GM23248 (cell line): ENCODE data around the gene JMJD1C. TPM values are rescaled to one million over a fixed set of nuclear protein-coding genes. Genes with fewer than 3 reads are reported as not detected.

Source experiments
- DNase-seq: peaks from one replicate; pipeline ENCODE4 v3.0.0-alpha.2; 2015
- H2AFZ ChIP-seq: fragments of 200-600 bp; sonication (generic); 2 replicates; pipeline ENCODE4 v1.6.1; 2016; ENCODE audit warnings: antibody characterized with exemption
- H3F3A ChIP-seq: fragments of 200-600 bp; sonication (generic); 2 replicates; pipeline ENCODE4 v1.6.1; 2016; ENCODE audit warnings: mild to moderate bottlenecking, antibody characterized with exemption, mixed run types; ENCODE audit not compliant: insufficient read depth
- H3K27ac ChIP-seq: fragments of 200-600 bp; sonication (generic); 2 replicates; pipeline ENCODE4 v1.5.1; 2016; ENCODE audit warnings: mild to moderate bottlenecking
- H3K27me3 ChIP-seq: fragments of 200-600 bp; sonication (generic); replicated peaks from 2 replicates; pipeline ENCODE4 v1.6.1; 2016; ENCODE audit warnings: mild to moderate bottlenecking; ENCODE audit not compliant: insufficient read depth
- H3K36me3 ChIP-seq: fragments of 200-600 bp; sonication (generic); 2 replicates; pipeline ENCODE4 v1.6.1; 2016; ENCODE audit warnings: low read depth, mild to moderate bottlenecking
- H3K4me1 ChIP-seq: fragments of 200-600 bp; sonication (generic); 2 replicates; pipeline ENCODE4 v1.6.1; 2016; ENCODE audit warnings: mild to moderate bottlenecking; ENCODE audit not compliant: insufficient read depth
- H3K4me2 ChIP-seq: fragments of 200-600 bp; sonication (generic); one replicate; pipeline ENCODE4 v1.6.1; 2016; ENCODE audit warnings: mild to moderate bottlenecking; ENCODE audit not compliant: unreplicated experiment
- H3K4me3 ChIP-seq: fragments of 200-600 bp; sonication (generic); 2 replicates; pipeline ENCODE4 v1.5.1; 2016; ENCODE audit warnings: mild to moderate bottlenecking
- H3K79me2 ChIP-seq: fragments of 200-600 bp; sonication (generic); 2 replicates; pipeline ENCODE4 v1.6.1; 2016; ENCODE audit warnings: mild to moderate bottlenecking; ENCODE audit not compliant: insufficient read depth
- H3K9ac ChIP-seq: fragments of 200-600 bp; sonication (generic); 2 replicates; pipeline ENCODE4 v1.6.1; 2016; ENCODE audit warnings: mild to moderate bottlenecking
- H3K9me2 ChIP-seq: fragments of 200-600 bp; sonication (generic); 2 replicates; pipeline ENCODE4 v1.6.1; 2016; ENCODE audit warnings: mixed run types, mild to moderate bottlenecking, moderate library complexity; ENCODE audit not compliant: insufficient read depth
- H3K9me3 ChIP-seq: fragments of 200-600 bp; sonication (generic); one replicate; pipeline ENCODE4 v1.6.1; 2017; ENCODE audit warnings: low read depth
- H4K20me1 ChIP-seq: fragments of 200-600 bp; sonication (generic); 2 replicates; pipeline ENCODE4 v1.6.0; 2016; ENCODE audit not compliant: insufficient read depth
- EZH2 ChIP-seq: fragments of 200-600 bp; sonication (generic); IDR thresholded peaks from 2 replicates; pipeline ENCODE4 v1.6.1; 2018; ENCODE audit warnings: antibody characterized with exemption, mild to moderate bottlenecking; ENCODE audit not compliant: insufficient read depth, poor library complexity, severe bottlenecking
- EZH2phosphoT487 ChIP-seq: fragments of 200-600 bp; sonication (generic); IDR thresholded peaks from 2 replicates; pipeline ENCODE4 v1.6.1; 2018; ENCODE audit warnings: antibody characterized with exemption, moderate library complexity, mild to moderate bottlenecking, low read depth; ENCODE audit not compliant: insufficient read depth
- WGBS, 2 experiments: methylation state at CpG; one replicate each; pipeline ENCODE4 v1.1.6; 2015 to 2017; ENCODE audit warnings: low lambda C conversion rate in 2 of 2, low coverage in 1 of 2; ENCODE audit errors: missing lambda C conversion rate in 2 of 2; 5-methylcytosine and 5-hydroxymethylcytosine counted together
- in situ Hi-C: fragments of 300-500 bp; cut with MboI; formaldehyde crosslinking; loops from 2 replicates; pipeline ENCODE4 v1.15.0; 2020
- polyA plus RNA-seq: library from polyadenylated mRNA; unstranded; fragments of >200 nt; fragmentation: Nextera tagmentation; extraction: Ambion mirVana; gene quantifications from 2 replicates; pipeline ENCODE4 v1.2.1, GENCODE V29; 2016
- total RNA-seq: library from RNA; depleted of rRNA; stranded (reverse); fragments of >200 nt; shearing (Covaris generic); gene quantifications from 2 replicates; pipeline ENCODE4 v1.2.3, GENCODE V29; 2014

Gene JMJD1C
- total and polyA plus RNA-seq, 2 experiments from 2014 or later = 34.6 to 74.3 TPM

DNA sequence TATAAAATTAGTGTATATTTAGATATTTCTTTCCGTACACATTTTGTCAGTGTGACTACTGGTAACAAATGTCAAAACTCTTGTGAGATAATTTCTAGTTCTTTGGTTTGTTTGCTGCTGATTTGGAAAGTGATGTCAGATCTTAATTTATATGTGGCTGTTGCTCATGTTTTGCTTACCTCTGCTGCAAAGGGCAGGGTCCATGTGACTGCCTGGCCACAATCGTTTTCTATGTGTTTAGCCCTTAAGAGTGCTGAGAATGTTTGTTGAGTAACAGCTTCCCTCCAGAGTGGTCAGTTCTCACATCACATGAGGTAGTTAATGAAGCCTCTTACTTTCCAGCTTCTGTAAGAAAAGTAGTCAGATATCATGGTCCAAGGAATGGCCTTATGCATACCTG lies 328.5 kb downstream of the JMJD1C start:
- H4K20me1 ChIP-seq = peaks cover 25% of the 10 kb centered on the region
- no peak overlapping the region for H3K4me3 ChIP-seq
- H3K9me2 ChIP-seq = no peaks in the 10 kb centered on the region
- peaks cover 91% of the 10 kb centered on the region for H3K79me2 ChIP-seq
- H3K9ac ChIP-seq = no peak overlapping the region
- peak; percentile 58 for DNase-seq
- TF ChIP-seq EZH2 (no peak), EZH2phosphoT487 (no peak)
- in situ Hi-C loops = loop anchor here (25.0 kb wide), 1 partner anchor 875 kb away; the partner anchor contains the start of gene RTKN2
- peaks cover 10% of the 10 kb centered on the region; the same call in 1 of the 2 replicates for H3F3A ChIP-seq
- no peak overlapping the region; the same call in 1 of the 2 replicates for H3K27ac ChIP-seq
- H2AFZ ChIP-seq = no peak overlapping the region
- H3K9me3 ChIP-seq = no peaks in the 10 kb centered on the region
- 0 out of 2 replicates have a peak, but pooled peaks cover 3% of the 10 kb centered on the region for H3K36me3 ChIP-seq
- H3K4me1 ChIP-seq = peaks cover 25% of the 10 kb centered on the region
- H3K4me2 ChIP-seq = no peak overlapping the region
- WGBS, 2 experiments = 71 to 87% methylated on average over 2 of the region's 2 CpGs
- no peaks in the 10 kb centered on the region for H3K27me3 ChIP-seq

DNA sequence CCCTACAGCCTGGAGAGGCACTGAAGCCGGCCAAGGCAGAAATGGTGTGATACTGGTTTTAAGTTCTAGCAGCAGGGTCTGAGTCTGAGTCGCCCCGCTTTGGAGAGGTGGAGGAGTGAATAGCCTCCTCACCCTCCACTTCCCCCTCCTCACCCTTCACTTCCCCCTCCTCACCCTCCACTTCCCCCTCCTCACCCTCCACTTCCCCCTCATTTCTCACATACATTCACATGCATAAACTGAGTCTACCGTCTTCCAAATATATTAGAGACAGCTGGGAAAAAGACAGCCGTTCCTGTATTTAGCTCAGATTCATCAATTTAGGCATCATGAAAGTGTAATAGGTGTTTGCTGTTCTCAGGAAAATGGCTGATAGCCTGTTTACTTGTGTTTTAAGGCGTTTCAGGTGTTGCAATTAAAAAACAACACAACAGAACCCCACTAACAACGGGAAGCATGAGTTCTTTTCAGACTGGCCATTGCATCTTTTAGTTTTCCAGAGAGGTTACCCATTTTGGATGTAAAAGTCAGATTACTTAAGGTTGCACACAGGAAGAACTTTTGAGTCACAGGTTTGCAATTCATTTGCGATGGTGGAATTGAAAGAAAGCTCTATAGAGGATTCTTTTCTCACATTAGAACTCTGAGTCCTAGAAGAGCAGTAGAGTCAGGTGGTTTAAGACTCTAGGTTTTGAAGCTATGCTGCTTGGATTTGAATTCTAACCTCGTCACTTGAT lies 331.8 kb downstream of the JMJD1C start:
- TF ChIP-seq EZH2 = no peak
- no peak for TF ChIP-seq EZH2phosphoT487
- peaks cover 58% of the 10 kb centered on the region for H3K79me2 ChIP-seq
- H3K4me2 ChIP-seq = peak overlapping the region; percentile 93

DNA sequence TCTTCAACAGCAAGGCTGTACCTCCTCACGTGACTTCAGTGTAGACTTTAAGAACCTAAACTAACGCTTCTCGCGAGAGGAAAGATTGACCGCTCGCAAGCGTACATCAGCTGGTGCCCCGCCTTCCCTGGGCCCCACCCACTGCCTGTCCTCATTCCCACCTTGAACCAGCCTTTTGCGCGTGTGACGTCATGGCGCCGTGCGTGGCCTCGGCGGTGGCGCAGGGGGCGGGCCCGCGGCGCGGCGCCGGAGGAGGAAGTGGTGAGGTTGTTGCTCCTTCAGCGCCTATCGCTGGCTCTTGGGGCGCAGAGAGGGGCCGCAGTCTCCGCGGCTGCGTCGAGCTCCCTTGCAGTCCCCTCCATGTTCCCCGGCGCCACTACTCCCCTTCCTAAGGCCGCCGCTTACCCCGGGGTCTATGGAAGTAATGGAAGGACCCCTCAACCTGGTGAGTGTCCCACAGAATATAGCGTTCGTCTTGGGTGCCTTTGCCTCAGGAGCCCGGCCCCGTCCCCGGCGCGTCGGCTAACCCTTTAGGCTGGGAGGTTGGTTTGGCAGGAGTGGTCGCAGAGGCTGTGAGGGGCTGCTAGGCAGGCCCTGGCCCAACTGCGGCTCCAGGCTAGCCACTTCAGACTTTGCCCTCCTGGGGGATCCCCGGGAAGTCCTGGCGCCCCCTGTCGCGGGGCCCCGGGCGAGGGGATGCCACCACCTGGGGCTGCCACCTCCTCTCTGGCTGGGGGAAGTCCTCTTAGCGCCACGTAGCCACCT lies 332.5 kb downstream of the JMJD1C start, which contains the start of gene NRBF2:
Gene NRBF2, plus strand, starts transcription at position 273 of the 765 bp plus-strand sequence. Its CDS starts 143 bp downstream, at position 416.
- H3F3A ChIP-seq = peaks cover 10% of the 10 kb centered on the region; the same call in 1 of the 2 replicates
- H3K4me3 ChIP-seq = peak within 1 kb of the TSS; percentile 91
- peaks cover 50% of the 10 kb centered on the region for H3K79me2 ChIP-seq
- in situ Hi-C loops = loop anchor here (25.0 kb wide), 1 partner anchor 871 kb away; the partner anchor contains the start of gene RTKN2
- H3K9ac ChIP-seq = peak within 1 kb of the TSS; percentile 99
- H4K20me1 ChIP-seq = peaks cover 6% of the 10 kb centered on the region; the same call in 1 of the 2 replicates
- peak within 1 kb of the TSS; percentile 96 for H3K27ac ChIP-seq
- TF ChIP-seq EZH2 (no peak), EZH2phosphoT487 (no peak)
- peak within 1 kb of the TSS; percentile 92 for H2AFZ ChIP-seq
- WGBS, 2 experiments = 1% methylated on average over 37 to 55 of the region's 55 CpGs
- no peaks in the 10 kb centered on the region for H3K9me2 ChIP-seq
- DNase-seq = peak; percentile 99
- H3K36me3 ChIP-seq = 0 out of 2 replicates have a peak, but pooled peaks cover 3% of the 10 kb centered on the region
- H3K4me1 ChIP-seq = peaks cover 30% of the 10 kb centered on the region
- H3K9me3 ChIP-seq = no peaks in the 10 kb centered on the region
- peak within 1 kb of the TSS; percentile 93 for H3K4me2 ChIP-seq
- H3K27me3 ChIP-seq = no peaks in the 10 kb centered on the region

More for the DNA sequence above, 331.8 kb downstream of the JMJD1C start:
- H3K9me3 ChIP-seq = no peaks in the 10 kb centered on the region
- peak; percentile 77 for DNase-seq
- 6 to 8% methylated on average over 9 of the region's 9 CpGs for WGBS, 2 experiments
- 0 out of 2 replicates have a peak, but pooled peaks cover 3% of the 10 kb centered on the region for H3K36me3 ChIP-seq
- H3K4me3 ChIP-seq = peak overlapping the region; percentile 91
- no peaks in the 10 kb centered on the region for H3K27me3 ChIP-seq
- H3F3A ChIP-seq = peaks cover 10% of the 10 kb centered on the region; the same call in 1 of the 2 replicates
- peak overlapping the region; percentile 99 for H3K9ac ChIP-seq
- peaks cover 6% of the 10 kb centered on the region; the same call in 1 of the 2 replicates for H4K20me1 ChIP-seq
- in situ Hi-C loops = loop anchor here (25.0 kb wide), 1 partner anchor 872 kb away; the partner anchor contains the start of gene RTKN2
- H3K4me1 ChIP-seq = peaks cover 25% of the 10 kb centered on the region
- no peaks in the 10 kb centered on the region for H3K9me2 ChIP-seq
- peak overlapping the region; percentile 96 for H3K27ac ChIP-seq
- peak overlapping the region; percentile 71 for H2AFZ ChIP-seq

DNA sequence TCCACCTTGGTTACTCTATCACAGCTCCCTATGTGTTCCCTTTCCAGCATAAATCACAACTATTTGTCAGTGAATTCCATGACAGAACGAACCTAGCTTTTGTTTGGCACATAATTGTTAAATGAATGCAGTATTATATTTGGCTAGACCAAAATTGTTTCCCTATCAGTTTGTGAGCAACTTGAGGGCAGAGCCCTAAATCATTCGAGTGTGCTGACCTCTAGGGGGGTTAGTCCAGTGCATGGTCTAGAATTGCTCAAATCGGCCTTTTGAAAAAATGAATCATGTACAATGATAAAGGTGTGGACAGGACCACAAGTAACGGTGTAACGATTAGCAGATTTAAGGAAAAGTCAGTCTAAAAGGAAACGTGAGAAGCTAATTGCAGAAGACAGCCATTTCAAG lies 333.1 kb downstream of the JMJD1C start:
- peaks cover 6% of the 10 kb centered on the region; the same call in 1 of the 2 replicates for H4K20me1 ChIP-seq
- H3K27ac ChIP-seq = peak overlapping the region; percentile 19; the same call in 1 of the 2 replicates
- peak overlapping the region; percentile 91 for H3K4me3 ChIP-seq
- no peaks in the 10 kb centered on the region for H3K27me3 ChIP-seq
- peaks cover 30% of the 10 kb centered on the region for H3K4me1 ChIP-seq
- peaks cover 44% of the 10 kb centered on the region for H3K79me2 ChIP-seq
- H3F3A ChIP-seq = peaks cover 10% of the 10 kb centered on the region; the same call in 1 of the 2 replicates
- 52 to 54% methylated on average over 6 of the region's 6 CpGs for WGBS, 2 experiments
- H3K4me2 ChIP-seq = peak overlapping the region; percentile 59
- in situ Hi-C loops = loop anchor here (25.0 kb wide), 1 partner anchor 870 kb away; the partner anchor contains the start of gene RTKN2
- H3K9me3 ChIP-seq = no peaks in the 10 kb centered on the region
- H3K9me2 ChIP-seq = no peaks in the 10 kb centered on the region
- peak overlapping the region; percentile 92 for H2AFZ ChIP-seq
- 0 out of 2 replicates have a peak overlapping the region, but pooled peaks have one; percentile 7 for H3K9ac ChIP-seq
- no peak for DNase-seq
- H3K36me3 ChIP-seq = 0 out of 2 replicates have a peak, but pooled peaks cover 3% of the 10 kb centered on the region
- TF ChIP-seq EZH2phosphoT487 (no peak), EZH2 (no peak)
